ENCODE measurements around the gene TRIM41. TPM values are rescaled to one million over a fixed set of nuclear protein-coding genes. Genes with fewer than 3 reads are reported as not detected.
A peak's percentile ranks its signal among the peaks of the same experiment; 100 is the strongest.

TRIM41 gene
- total and polyA plus RNA-seq, 2 of the 13 experiments (the other 11 are each of a cell fraction or from before 2014, with no cell fraction given) = 10.2 to 16.7 TPM

DNA sequence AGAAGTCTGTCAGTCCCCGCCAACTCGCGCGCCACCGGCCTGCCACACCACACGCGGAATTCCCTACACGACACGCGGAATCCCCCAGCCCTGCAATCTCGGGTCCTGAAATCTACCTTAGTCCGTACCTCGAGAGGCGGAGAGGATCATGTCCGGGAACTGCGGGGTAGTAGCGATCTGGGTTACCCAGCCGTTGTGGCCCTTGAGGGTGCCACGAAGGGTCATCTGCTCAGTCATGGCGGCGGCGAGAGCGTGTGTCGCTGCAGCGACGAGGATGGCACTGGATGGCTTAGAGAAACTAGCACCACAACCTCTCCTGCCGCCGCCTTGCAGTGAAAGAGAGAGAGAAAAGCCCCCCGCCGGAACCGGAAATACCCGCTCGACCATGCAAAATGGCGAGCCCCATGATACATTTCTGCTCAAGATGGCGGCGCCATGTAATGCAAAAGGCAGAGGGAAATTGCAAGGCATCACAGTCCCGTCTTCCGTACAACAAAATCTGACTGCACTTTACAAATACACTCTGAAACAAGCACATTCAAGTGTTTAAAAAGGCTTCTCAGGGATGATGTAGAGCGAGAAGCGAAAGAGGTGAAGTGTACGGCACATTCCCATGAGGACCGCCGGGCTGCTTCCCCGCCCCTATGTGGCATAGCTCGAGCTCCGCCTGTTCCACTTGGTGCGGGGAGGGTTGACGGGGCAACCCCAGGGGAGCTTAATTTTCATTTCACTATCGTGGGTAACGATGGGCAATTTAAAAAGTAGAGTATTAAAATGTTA lies 20.7 kb downstream of the TRIM41 start, which contains the start of gene RACK1 (continued):
- TF ChIP-seq, protein P1, sequence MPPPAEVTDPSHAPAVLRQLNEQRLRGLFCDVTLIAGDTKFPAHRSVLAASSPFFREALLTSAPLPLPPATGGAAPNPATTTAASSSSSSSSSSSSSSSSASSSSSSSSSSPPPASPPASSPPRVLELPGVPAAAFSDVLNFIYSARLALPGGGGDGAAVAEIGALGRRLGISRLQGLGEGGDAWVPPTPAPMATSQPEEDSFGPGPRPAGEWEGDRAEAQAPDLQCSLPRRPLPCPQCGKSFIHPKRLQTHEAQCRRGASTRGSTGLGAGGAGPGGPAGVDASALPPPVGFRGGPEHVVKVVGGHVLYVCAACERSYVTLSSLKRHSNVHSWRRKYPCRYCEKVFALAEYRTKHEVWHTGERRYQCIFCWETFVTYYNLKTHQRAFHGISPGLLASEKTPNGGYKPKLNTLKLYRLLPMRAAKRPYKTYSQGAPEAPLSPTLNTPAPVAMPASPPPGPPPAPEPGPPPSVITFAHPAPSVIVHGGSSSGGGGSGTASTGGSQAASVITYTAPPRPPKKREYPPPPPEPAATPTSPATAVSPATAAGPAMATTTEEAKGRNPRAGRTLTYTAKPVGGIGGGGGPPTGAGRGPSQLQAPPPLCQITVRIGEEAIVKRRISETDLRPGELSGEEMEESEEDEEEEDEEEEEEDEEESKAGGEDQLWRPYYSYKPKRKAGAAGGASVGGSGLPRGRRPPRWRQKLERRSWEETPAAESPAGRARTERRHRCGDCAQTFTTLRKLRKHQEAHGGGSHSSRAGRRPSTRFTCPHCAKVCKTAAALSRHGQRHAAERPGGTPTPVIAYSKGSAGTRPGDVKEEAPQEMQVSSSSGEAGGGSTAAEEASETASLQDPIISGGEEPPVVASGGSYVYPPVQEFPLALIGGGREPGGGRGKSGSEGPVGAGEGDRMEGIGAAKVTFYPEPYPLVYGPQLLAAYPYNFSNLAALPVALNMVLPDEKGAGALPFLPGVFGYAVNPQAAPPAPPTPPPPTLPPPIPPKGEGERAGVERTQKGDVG (CRISPR knock-in tag; IDR thresholded peaks at IDR 0.05; ENCODE audit: borderline replicate concordance) = 0 out of 2 replicates have a peak, but pooled peaks have one; percentile 55
- peak; percentile 92 for TF ChIP-seq ARID2 (CRISPR knock-in tag; IDR thresholded peaks at IDR 0.05; ENCODE audit: borderline replicate concordance)
- TF ChIP-seq KDM6A (CRISPR knock-in tag; IDR thresholded peaks at IDR 0.05; ENCODE audit: low read depth) = no peak
- TF ChIP-seq ZBTB40 (IDR thresholded peaks at IDR 0.05) = peak; percentile 67; the same call in 1 of the 2 replicates
- peak; percentile 69; the same call in 1 of the 2 replicates for TF ChIP-seq ZBTB40 (CRISPR knock-in tag; IDR thresholded peaks at IDR 0.05)
- peak; percentile 29; the same call in 1 of the 2 replicates for TF ChIP-seq HDAC1 (CRISPR knock-in tag; IDR thresholded peaks at IDR 0.05)
- TF ChIP-seq ZFX (CRISPR knock-in tag; IDR thresholded peaks at IDR 0.05; ENCODE audit: low read depth) = peak; percentile 94
- TF ChIP-seq SIN3B (IDR thresholded peaks at IDR 0.05; ENCODE audit: low read length) = no peak; the same call in 1 of the 2 replicates
- TF ChIP-seq SPEN (CRISPR knock-in tag; IDR thresholded peaks at IDR 0.05; ENCODE audit: low read depth) = peak; percentile 99
- TF ChIP-seq ZNF639 (CRISPR knock-in tag; conservative IDR thresholded peaks at IDR 0.05) = no peak; the same call in 1 of the 2 replicates
- no peak for TF ChIP-seq ZNF567 (CRISPR knock-in tag; IDR thresholded peaks at IDR 0.05; ENCODE audit: borderline replicate concordance)
- TF ChIP-seq HBP1 (CRISPR knock-in tag; IDR thresholded peaks at IDR 0.05; ENCODE audit: low read depth) = peak; percentile 32
- TF ChIP-seq MTF1 (CRISPR knock-in tag; IDR thresholded peaks at IDR 0.05) = no peak; the same call in 1 of the 2 replicates
